Limb (tissue), 2 donors: ENCODE results near the gene NPHS1.

ENCODE experiments used
- DNase-seq, 2 donors: peaks; one replicate each; pipeline ENCODE4 v3.0.0-alpha.2; 2016; ENCODE audit errors: extremely low spot score in 2 of 2

The NPHS1 gene

DNA sequence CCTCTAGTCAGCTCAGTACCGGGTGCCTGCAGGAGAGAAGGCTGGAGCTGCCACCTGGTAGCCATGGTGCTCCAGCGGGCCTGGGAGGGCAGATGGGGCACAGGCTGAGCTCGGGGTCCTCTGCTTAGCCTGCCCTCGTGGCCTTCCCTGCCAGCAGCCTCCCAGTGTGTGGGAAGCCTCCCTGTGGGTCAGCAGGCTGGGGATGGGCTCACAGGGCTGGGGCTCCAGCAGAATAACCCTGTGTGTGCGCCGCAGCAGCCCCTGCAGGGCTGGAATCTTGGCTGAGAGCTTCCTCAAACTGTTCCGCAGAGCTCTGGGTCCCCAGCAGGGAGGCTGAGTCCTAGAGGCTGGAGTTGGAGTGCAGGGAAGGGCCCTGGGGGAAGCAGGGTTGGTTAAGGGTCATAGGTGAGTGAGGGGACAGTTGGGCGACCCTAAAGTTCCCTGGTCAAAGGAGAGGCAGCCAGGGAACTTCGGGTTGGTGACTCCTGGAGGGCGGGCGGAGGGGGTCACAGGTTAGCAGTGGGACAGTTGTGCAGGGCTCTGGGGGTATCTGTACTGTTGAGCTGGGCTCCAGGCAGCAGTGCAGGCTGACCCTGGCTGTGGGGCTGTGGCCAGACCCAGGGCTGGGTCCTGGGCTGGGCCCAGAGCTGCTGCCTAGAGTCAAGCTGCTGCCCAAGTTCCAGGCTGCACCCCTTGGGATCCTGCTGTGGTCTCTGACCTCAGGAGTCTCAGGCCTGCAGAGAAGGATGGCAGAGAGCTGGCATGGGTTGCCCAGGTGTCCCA is 62.9 kb downstream of the NPHS1 start:
- DNase-seq: no peak

DNA sequence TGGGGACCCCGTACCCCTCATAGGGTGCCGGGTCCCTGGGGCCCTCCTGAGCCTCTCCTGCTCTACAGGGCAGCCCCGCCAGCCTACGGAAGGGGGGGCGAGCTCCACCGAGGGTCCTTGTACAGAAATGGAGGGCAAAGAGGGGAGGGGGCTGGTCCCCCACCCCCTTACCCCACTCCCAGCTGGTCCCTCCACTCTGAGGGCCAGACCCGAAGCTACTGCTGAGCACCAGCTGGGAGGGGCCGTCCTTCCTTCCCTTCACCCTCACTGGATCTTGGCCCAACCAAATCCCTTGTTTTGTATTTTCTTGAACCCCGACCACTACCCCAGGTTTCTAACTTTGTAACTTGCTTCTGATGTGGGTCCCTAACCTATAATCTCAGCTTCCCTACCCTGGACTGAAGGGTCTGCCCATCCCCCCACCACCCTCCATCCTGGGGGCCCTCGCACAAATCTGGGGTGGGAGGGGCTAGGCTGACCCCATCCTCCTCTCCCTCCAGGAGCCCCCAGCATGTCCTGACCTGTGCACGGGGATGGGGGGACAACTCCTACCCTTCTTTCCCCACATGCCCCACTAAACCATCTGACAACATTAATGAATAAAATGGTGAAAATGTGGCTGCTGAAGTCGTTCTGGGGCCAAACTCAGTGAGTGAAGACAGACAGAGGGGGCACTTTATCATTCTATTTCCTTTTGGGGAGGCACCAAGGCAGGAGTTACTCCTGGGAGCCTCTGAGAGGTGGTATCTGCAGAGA is 63.9 kb downstream of the NPHS1 start:
- DNase-seq: no peak

DNA sequence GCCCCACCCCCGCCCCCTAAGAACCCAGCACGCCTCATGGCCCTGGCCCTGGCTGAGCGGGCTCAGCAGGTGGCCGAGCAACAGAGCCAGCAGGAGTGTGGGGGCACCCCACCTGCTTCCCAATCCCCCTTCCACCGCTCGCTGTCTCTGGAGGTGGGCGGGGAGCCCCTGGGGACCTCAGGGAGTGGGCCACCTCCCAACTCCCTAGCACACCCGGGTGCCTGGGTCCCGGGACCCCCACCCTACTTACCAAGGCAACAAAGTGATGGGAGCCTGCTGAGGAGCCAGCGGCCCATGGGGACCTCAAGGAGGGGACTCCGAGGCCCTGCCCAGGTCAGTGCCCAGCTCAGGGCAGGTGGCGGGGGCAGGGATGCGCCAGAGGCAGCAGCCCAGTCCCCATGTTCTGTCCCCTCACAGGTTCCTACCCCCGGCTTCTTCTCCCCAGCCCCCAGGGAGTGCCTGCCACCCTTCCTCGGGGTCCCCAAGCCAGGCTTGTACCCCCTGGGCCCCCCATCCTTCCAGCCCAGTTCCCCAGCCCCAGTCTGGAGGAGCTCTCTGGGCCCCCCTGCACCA is 65.0 kb downstream of the NPHS1 start:
- DNase-seq: no peak

DNA sequence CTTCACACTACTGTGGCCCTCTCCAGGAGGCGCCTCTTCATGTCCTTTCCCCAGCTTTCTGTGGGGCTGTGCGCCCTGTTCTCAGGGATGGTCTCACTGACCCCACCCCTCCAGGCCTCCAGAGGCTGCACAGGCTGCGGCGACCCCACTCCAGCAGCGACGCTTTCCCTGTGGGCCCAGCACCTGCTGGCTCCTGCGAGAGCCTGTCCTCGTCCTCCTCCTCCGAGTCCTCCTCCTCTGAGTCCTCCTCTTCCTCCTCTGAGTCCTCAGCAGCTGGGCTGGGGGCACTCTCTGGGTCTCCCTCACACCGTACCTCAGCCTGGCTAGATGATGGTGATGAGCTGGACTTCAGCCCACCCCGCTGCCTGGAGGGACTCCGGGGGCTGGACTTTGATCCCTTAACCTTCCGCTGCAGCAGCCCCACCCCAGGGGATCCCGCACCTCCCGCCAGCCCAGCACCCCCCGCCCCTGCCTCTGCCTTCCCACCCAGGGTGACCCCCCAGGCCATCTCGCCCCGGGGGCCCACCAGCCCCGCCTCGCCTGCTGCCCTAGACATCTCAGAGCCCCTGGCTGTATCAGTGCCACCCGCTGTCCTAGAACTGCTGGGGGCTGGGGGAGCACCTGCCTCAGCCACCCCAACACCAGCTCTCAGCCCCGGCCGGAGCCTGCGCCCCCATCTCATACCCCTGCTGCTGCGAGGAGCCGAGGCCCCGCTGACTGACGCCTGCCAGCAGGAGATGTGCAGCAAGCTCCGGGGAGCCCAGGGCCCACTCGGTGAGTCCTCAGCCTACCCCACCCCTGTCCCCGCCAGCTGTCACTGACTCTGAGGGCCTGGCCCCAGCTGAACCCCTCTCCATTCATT is 65.8 kb downstream of the NPHS1 start:
- DNase-seq: no peak

DNA sequence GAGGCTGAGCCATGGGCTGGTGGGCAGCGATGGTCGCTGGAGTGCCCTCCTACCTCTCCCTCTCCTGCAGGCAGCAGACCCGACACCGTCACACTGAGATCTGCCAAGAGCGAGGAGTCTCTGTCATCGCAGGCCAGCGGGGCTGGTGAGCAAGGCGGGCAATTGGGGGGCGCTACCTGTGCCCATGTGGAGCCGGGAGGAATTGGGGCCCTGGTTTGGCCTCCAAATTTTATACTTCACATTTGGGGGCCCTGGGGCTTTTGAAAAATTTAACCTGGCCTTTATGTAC is 67.0 kb downstream of the NPHS1 start:
- no peak for DNase-seq

DNA sequence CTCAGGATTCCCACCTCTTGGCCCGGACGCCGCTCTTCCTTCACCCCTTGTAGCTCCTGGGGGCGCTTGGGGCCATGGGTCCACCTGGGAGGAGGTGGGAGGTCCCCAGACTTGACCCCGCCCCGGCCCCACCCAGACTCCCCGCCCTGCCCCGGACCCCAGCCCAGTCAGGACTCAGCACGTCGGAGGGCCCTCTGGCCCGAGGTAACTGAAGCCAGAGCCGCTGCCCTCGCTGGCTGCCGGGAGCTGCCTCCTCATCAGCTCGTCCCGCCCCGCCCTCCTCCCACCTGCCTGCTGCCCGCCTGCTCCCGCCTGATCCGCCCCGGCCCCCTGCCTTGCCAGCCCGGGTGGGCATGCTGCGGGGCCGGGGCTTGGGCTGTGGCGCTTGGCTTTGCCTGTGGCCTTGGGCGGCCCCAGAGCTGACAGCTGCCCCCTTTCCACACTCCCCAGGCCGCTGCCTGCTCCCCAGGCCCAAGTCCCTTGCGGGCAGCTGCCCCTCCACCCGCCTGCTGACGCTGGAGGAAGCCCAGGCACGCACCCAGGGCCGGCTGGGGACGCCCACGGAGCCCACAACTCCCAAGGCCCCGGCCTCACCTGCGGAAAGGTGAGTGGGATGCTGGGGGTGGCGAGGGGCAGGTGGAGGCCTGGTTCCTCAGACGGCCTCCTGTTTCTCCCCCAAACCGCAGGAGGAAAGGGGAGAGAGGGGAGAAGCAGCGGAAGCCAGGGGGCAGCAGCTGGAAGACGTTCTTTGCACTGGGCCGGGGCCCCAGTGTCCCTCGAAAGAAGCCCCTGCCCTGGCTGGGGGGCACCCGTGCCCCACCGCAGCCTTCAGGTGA is 67.6 kb downstream of the NPHS1 start:
- no peak for DNase-seq

DNA sequence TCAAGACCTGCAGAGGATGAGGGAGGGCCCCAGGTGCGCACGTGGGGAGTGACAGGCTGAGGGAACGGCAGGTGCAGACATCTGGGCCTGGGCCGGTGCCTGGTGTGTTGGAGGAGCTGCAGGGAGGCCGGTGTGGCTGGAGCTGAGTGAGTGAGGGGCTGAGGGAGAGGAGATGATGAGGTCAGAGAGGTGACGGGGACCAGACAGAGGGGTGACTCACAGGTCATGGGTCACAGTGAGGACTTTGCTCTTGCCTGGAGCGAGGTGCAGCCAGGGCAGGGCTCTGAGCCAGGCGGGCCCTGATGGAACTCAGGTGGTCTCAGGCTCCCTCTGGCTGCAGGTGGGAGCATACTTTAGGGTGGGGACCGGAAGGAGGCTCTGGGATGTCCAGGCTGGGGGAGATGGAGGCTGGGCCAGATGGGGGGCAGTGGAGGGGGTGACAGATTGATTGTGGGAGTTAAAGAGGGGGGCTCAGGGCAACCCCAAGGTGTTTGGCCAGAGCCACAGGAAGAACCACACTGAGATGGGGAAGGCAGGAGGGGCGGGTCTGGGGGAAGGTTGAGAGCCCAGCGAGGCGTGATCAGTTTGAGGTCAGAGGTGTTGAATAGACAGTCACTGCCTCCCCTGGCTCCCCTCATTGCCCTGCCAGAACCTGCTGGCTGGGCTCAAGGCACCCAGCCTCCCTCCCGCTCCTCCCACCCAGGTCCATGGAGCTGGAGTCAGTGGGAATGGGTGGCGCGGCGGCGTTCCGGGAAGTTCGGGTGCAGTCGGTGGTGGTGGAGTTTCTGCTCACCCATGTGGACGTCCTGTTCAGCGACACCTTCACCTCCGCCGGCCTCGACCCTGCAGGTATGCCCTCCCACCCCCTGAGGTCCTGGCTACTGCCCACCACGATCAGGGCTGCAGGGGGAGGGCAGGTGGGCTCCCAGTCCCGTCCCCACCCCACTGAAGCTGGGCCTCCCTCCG is 68.6 kb downstream of the NPHS1 start:
- no peak for DNase-seq

DNA sequence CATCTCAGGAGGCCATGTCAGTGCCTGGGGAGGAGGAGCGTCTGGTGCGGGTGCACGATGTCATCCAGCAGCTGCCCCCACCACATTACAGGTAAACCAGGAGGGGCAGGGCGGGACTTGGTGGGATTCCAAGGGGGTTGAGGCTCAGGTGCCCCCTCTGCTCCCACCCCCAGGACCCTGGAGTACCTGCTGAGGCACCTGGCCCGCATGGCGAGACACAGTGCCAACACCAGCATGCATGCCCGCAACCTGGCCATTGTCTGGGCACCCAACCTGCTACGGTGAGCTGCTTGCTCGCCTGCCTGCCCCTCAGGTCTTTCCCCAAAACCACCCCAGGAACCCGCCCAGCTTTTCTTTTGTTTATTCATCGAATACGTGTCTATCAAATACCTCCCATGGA is 69.7 kb downstream of the NPHS1 start:
- no peak for DNase-seq

DNA sequence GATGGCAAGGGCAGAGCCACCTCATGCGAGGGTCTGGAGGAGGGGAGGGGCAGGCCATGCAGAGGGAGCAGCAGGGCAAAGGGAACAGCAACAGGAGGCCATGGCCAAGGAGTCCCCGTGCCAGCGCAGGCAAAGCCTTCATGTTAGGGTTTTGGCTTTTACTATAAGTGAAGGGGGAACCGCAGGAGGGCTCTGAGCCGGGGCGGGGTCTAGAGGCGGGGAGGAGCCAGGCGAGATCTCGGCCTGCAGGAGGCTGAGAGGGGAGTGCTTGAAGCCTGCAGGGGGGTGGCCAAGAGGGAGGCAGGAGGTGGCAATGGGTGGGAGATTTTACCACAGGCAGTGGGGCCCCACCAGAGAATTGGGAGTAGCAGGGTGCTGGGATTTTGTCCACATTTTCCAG is 70.7 kb downstream of the NPHS1 start:
- DNase-seq: no peak

DNA sequence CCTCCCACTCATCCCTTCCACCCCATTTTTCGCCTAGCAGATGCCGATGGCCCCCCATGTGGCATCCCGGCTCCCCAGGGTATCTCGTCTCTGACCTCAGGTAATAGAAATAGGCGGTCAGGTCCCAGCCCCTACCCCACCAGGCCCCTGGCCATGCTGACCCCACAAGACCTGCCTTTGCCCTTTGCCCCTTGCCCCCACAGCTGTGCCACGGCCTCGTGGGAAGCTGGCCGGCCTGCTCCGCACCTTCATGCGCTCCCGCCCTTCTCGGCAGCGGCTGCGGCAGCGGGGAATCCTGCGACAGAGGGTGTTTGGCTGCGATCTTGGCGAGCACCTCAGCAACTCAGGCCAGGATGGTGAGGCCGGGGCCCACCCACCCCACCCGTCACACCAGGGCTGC is 71.6 kb downstream of the NPHS1 start:
- DNase-seq: no peak

DNA sequence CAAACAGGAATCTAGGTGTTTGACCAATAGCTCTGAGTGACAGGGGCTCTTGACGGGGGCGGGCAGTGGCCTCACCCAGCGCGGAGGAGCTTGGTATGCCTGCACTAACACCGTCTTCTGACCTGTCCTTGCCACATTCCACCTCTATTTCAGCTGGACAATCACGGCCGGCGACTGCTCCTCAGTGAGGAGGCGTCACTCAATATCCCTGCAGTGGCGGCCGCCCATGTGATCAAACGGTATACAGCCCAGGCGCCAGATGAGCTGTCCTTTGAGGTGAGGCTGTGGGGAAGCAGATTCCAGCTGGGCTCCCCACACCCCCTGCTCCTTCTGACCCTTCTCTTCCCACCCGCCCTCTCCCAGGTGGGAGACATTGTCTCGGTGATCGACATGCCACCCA is 72.2 kb downstream of the NPHS1 start:
- DNase-seq: no peak

DNA sequence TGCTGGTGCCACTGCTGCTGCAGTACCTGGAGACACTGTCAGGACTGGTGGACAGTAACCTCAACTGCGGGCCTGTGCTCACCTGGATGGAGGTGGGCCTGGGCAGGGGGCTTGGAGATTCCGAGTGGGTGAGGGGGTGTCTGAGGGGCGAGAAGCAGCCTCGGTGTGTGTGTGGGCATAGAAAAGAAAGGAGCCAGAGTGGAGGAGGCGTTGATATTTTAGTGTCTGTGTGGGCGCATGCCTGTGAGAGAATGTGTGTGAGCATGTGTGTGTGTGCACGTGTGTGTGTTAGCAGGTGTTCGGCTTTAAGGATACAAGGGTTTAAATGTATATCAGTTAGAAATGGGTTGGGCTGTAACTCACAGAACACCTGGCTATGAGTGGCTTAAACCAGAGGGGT is 73.3 kb downstream of the NPHS1 start:
- no peak for DNase-seq

DNA sequence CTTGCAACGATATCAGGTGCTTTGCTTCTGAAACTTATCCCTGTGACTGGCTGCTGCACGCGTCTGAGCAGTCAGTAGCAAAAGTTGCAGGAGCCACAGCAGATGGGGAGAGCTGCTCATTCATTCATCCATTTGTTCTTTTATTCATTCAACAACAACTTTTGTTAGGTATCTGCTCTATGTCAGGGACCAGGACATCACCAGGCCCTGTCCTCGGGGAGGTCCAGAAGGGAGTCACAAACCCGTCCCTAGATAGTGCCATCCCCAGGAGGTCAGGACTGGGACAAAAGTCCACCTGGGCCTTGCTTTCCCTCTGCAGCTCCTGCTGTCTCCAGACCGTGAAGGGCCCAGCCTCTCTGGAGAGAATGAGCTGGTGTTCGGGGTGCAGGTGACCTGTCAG is 74.3 kb downstream of the NPHS1 start:
- no peak for DNase-seq

DNA sequence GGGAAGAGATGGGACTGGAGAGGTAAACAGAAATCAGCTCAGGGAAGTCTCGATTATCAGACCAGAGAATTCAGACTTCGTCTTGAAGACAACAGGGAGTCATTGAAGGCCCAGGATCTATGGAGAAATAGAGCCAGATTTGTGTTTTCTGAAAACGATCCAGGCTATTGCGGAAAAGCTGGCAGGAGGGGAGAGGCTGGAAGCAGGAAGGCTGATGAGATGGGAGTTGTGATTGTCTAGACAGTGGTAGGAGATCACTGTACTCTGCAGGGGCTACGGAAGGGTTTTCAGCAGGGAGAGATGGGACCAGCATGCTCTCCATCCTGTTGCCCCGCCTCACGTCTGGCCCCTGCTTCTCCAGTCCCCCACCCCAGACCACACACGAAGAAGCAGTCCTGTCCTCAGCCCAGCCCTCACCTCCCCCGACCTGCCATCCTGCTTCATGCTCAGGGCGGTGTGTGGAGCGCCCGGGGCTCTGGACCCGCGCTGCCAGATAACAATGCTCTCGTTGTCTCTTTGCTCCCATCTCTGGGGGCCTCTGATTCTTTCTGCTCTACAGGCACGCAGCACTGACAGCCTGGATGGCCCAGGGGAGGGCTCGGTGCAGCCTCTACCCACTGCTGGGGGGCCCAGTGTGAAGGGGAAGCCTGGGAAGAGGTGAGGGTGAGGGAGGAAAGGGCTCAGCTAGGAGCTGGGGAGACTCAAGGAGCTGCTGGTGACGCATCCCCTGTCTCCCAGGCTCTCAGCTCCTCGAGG is 75.0 kb downstream of the NPHS1 start:
- no peak for DNase-seq

DNA sequence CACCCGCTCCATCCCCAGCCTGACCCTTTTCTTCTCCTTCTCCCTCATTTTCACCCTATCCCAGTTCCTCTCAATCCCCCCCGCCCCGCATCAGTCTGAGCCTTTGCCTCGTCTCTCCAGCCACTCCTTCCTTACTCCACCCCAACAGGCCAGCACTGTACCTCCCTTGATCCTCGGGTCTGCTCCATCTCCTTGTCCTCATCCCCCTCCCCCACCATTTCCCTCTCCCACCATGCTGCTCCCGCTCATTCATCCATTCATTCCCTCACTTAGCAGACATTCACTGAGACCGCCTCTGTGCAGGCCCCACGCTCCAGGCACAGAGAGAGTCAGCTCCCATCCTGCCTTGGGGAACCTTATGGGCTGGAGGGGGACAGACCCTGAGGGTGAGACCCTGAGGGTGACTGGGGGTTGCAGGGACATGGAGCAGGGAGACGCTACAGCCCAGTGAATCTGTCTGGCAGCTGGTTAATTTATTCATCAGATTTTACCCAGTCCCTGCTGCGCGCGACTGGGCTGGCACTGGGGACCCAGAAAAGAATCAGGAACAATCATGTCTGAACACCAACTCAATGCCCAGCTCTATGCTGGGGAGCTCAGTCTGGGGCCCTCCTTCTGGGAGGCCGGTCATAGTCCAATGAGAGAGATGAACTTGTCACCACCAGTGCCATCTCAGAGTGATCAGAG is 76.1 kb downstream of the NPHS1 start:
- DNase-seq: no peak
